Stimulated activated effector memory CD8-positive, alpha-beta T cell treated with anti-CD3 and anti-CD28 coated beads, Interleukin-12 subunit alpha, Interleukin-12 subunit beta, amount 100 ng/mL, for 72 hours (primary cell): Measurements from ENCODE around the gene NEMF.
A peak's percentile ranks its signal among the peaks of the same experiment; 100 is the strongest.
"Not testable (repeated sequence)": the region's sequence is repeated elsewhere in the genome, so short reads cannot be mapped to it uniquely, and the experiment has no call there.

Experiments
- ATAC-seq: fragments of 150-1000 bp; cut with Tn5 transposase; 2 replicates; pipeline ENCODE4 v1.10.0; 2021
- DNase-seq, 2 donors: peaks; one replicate each; pipeline ENCODE4 v3.0.0; 2021 to 2022; ENCODE audit warnings: low spot score in 2 of 2
- H3K27ac Mint-ChIP-seq: one replicate; pipeline ENCODE4 v1.8.0; 2022; ENCODE audit warnings: mild to moderate bottlenecking, mixed read lengths
- H3K36me3 Mint-ChIP-seq: one replicate; pipeline ENCODE4 v1.8.0; 2022; ENCODE audit warnings: mild to moderate bottlenecking, mixed read lengths
- H3K4me1 Mint-ChIP-seq: one replicate; pipeline ENCODE4 v1.8.0; 2022; ENCODE audit warnings: mixed read lengths
- H3K4me3 Mint-ChIP-seq: one replicate; pipeline ENCODE4 v1.8.0; 2022; ENCODE audit warnings: mild to moderate bottlenecking, mixed read lengths
- H3K9me3 Mint-ChIP-seq: one replicate; pipeline ENCODE4 v1.8.0; 2022; ENCODE audit warnings: mixed read lengths

NEMF gene

DNA sequence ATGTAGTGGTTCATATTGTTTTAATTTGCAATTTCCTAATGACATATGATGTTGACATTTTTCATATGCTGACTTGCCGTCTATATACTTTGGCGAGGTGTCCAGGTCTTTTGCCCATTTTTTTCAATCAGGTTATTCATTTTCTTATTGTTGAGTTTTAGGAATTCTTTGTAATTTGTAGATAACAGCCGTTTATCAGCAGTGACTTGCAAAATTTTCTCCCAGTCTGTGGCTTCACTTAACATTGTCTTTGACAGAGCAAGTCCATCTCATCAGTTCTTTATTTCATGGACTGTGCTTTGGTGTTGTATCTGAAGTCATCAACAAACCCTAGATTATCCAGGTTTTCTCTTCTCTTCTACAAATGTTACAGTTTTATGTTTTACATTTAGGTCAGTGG is 97.2 kb downstream of the NEMF start:
- no peaks in the 10 kb centered on the region for H3K4me1 Mint-ChIP-seq
- H3K9me3 Mint-ChIP-seq = no peaks in the 10 kb centered on the region
- no peak for ATAC-seq
- DNase-seq = no peak
- no peak overlapping the region for H3K4me3 Mint-ChIP-seq
- no peaks in the 10 kb centered on the region for H3K36me3 Mint-ChIP-seq
- H3K27ac Mint-ChIP-seq = no peak overlapping the region

- Mint-ChIP-seq H3K36me3 (no peaks in the 10 kb centered on the region), H3K9me3 (no peaks in the 10 kb centered on the region), H3K4me3 (no peak overlapping the region), H3K4me1 (no peaks in the 10 kb centered on the region), H3K27ac (no peak overlapping the region)
- DNase-seq (no peak), ATAC-seq (no peak)
These were observed 98.0 kb downstream of the NEMF start for GRCh38 chr14:49754570-49755097.

GRCh38 chr14:49746476-49746875 is 106.1 kb downstream of the NEMF start:
- H3K4me1 Mint-ChIP-seq, ATAC-seq, H3K9me3 Mint-ChIP-seq, H3K4me3 Mint-ChIP-seq, DNase-seq: not testable (repeated sequence)
- H3K36me3 Mint-ChIP-seq = peaks cover 11% of the 10 kb centered on the region
- H3K27ac Mint-ChIP-seq = peak overlapping the region; percentile 10

GRCh38 chr14:49745191-49745590 is 107.4 kb downstream of the NEMF start:
- H3K27ac Mint-ChIP-seq = no peak overlapping the region
- H3K4me3 Mint-ChIP-seq = no peak overlapping the region
- ATAC-seq (no peak), DNase-seq (no peak)
- H3K9me3 Mint-ChIP-seq = no peaks in the 10 kb centered on the region
- no peaks in the 10 kb centered on the region for H3K4me1 Mint-ChIP-seq
- H3K36me3 Mint-ChIP-seq = peaks cover 11% of the 10 kb centered on the region

- H3K36me3 Mint-ChIP-seq, H3K27ac Mint-ChIP-seq, DNase-seq, H3K4me1 Mint-ChIP-seq, H3K4me3 Mint-ChIP-seq, H3K9me3 Mint-ChIP-seq, ATAC-seq: not testable (repeated sequence)
These were observed 116.9 kb downstream of the NEMF start for GRCh38 chr14:49735669-49736068.

- ATAC-seq (no peak), DNase-seq (no peak)
- H3K4me3 Mint-ChIP-seq = no peak overlapping the region
- no peak overlapping the region for H3K27ac Mint-ChIP-seq
- peaks cover 2% of the 10 kb centered on the region for H3K36me3 Mint-ChIP-seq
- H3K9me3 Mint-ChIP-seq = no peaks in the 10 kb centered on the region
- no peaks in the 10 kb centered on the region for H3K4me1 Mint-ChIP-seq
These were observed 118.8 kb downstream of the NEMF start for GRCh38 chr14:49733836-49734235.

- ATAC-seq = no peak
- Mint-ChIP-seq H3K27ac (no peak overlapping the region), H3K4me1 (no peaks in the 10 kb centered on the region)
These were observed 119.7 kb downstream of the NEMF start for GRCh38 chr14:49732896-49733295.

More at GRCh38 chr14:49732896-49733295, 119.7 kb downstream of the NEMF start:
- peaks cover 6% of the 10 kb centered on the region for H3K36me3 Mint-ChIP-seq
- H3K9me3 Mint-ChIP-seq = no peaks in the 10 kb centered on the region
- DNase-seq = no peak
- H3K4me3 Mint-ChIP-seq = no peak overlapping the region
